Body of pancreas (tissue), 4 donors: ENCODE measurements around the gene FABP1.

Experiments
- CTCF ChIP-seq, 7 experiments: fragments of 450-650 bp in 4 of 7; fragments of 200-600 bp in 3 of 7; sonication (generic) in 3 of 7; IDR thresholded peaks; one replicate each; pipeline ENCODE4 v1.5.1; 2016 to 2019; ENCODE audit warnings: antibody characterized with exemption in 7 of 7
- POLR2A ChIP-seq, 3 donors: fragments of 450-650 bp; IDR thresholded peaks; one replicate each; pipeline ENCODE4 v1.6.1; 2016; ENCODE audit warnings: antibody characterized with exemption in 3 of 3, mild to moderate bottlenecking in 2 of 3

DNA sequence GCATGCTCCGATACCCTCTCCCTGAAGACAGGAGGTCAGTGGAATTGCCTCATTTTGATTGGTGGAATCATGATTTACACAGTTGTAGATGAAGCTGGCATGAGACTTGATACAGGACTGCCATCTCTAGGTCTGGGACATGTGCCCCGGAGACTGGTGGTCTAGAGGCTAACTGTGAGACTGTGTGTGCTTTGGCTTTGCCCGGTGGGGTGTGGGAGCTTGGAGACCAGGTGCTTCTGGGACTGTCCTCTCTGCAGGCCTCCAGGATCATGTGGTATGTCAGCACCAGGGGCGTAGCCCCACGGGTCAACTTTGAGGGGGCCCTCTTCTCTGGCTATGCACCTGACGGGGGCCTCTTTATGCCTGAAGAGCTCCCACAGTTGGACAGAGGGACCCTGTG lies 45.0 kb upstream of the FABP1 start:
- TF ChIP-seq CTCF (IDR thresholded peaks at IDR 0.05) = no peak
- TF ChIP-seq POLR2A (IDR thresholded peaks at IDR 0.05) = no peak
